T-helper 2 cell treated with Interferon-gamma antibody and Interleukin-4, amounts not matched to agents 5 μg/mL and 100 μg/mL, for 36 hours (primary cell): ENCODE measurements around the gene TMEM176A.

ENCODE experiments used
- DNase-seq: peaks from one replicate; pipeline ENCODE4 v3.0.0; 2021; ENCODE audit warnings: low spot score
- H3K27ac Mint-ChIP-seq: one replicate; pipeline ENCODE4 v1.8.0; 2021; ENCODE audit warnings: mild to moderate bottlenecking, mixed read lengths
- H3K27me3 Mint-ChIP-seq: one replicate; pipeline ENCODE4 v1.8.0; 2021; ENCODE audit warnings: low read depth, mixed read lengths
- H3K36me3 Mint-ChIP-seq: one replicate; pipeline ENCODE4 v1.8.0; 2021; ENCODE audit warnings: low read depth, mixed read lengths
- H3K4me1 Mint-ChIP-seq: one replicate; pipeline ENCODE4 v1.8.0; 2021; ENCODE audit warnings: low read depth, mixed read lengths
- H3K4me3 Mint-ChIP-seq: one replicate; pipeline ENCODE4 v1.8.0; 2022; ENCODE audit warnings: mild to moderate bottlenecking, moderate library complexity, mixed read lengths
- H3K9me3 Mint-ChIP-seq: one replicate; pipeline ENCODE4 v1.8.0; 2021; ENCODE audit warnings: mixed read lengths

The TMEM176A gene

DNA sequence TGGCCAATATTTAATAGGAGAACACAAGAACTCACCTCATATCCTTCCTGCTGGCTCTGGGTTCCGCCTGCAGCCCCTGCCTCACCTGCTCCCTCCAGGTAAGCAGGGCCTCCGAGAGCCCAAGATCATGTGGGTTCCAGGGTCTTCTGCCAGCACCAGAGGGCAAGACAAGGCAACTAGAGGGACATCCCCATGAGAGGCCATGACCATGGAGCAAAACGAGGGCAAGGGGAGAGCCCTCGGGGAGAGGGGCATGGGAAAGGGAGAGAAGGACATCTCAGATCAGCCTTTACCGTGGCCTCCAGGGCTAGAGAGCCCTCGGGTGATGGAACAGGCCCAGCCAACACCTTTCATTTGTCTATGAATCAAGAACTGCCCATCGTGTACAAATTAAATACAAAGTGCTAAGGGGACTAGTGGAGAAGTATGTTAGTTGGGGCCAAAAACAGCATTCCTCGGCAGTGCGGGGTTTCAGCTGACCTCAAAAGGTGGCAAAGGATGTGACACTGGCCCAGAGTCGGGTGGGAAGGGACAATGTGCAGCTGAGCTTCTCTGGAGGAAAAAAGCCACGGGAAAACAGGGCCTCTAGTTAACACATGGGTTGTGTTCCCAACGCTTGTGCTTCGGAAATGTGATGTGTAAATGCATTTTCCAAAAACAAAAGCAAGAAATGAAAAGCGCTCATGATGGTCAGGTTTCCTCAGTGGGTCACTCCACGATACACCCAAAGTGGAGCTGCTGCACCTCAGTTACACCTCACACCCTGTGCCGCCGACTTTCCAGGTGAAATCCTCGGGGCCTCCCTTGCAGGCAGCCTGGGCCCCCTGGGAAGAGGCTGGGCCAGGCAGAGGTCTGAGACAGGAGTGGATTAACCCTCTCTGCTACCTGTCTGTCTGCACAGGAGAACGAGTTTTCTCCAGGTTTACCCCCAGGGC, 53.8 kb downstream of the TMEM176A start:
- Mint-ChIP-seq H3K27me3 (peaks cover 13% of the 10 kb centered on the region), H3K36me3 (no peaks in the 10 kb centered on the region), H3K4me3 (no peak overlapping the region), H3K27ac (no peak overlapping the region), H3K9me3 (no peaks in the 10 kb centered on the region), H3K4me1 (peaks cover 1% of the 10 kb centered on the region)
- DNase-seq = no peak
